Measurements from ENCODE around the gene BOC.

BOC gene

DNA sequence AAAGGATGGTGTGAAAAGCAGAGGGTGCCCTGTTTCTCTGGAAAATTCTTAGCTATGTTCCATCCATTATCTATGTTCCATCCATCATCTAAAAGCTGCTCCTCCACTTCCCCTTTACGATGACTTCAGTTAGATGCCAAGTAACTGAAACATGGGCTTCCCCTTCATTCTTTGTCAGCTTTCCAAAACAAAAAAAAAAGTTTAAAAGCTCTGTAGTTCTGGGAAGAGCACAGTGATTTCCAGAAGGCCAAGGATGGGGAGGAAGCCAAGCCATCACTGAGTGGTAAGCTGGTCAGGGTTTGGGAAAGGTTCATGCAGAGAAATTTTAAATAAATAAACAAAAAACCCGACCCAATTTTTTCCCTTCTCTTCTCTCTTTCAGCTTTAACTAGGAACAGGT is 118.4 kb downstream of the BOC start:
- no peak overlapping the region for H3K27ac ChIP-seq
- DNase-seq (ENCODE audit: low spot score): no peak
- H3K4me3 ChIP-seq: no peak overlapping the region
- TF ChIP-seq, protein P1, sequence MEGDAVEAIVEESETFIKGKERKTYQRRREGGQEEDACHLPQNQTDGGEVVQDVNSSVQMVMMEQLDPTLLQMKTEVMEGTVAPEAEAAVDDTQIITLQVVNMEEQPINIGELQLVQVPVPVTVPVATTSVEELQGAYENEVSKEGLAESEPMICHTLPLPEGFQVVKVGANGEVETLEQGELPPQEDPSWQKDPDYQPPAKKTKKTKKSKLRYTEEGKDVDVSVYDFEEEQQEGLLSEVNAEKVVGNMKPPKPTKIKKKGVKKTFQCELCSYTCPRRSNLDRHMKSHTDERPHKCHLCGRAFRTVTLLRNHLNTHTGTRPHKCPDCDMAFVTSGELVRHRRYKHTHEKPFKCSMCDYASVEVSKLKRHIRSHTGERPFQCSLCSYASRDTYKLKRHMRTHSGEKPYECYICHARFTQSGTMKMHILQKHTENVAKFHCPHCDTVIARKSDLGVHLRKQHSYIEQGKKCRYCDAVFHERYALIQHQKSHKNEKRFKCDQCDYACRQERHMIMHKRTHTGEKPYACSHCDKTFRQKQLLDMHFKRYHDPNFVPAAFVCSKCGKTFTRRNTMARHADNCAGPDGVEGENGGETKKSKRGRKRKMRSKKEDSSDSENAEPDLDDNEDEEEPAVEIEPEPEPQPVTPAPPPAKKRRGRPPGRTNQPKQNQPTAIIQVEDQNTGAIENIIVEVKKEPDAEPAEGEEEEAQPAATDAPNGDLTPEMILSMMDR (IDR thresholded peaks at IDR 0.05): no peak

DNA sequence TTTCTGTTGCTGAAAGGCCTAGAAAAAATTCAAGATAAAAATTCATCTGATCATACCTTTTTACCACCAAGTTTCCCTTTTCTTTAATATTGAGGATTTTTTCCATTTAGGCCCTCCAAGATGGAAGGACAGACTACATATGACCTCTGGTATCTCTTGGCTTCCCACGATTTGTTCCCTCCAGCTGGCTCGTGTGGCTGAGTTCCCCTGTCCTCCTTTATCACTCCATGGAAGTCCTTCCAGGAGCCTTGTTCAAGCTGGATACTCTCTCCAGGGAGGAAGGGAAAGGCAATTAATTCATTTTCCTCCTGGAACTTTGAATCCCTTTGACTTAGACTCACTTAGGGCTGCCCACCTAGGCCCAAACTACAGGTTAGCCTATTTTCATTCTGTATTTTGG is 119.4 kb downstream of the BOC start:
- no peak for DNase-seq (ENCODE audit: low spot score)
- Histone ChIP-seq H3K4me3 (no peak overlapping the region), H3K27ac (no peak overlapping the region)
- TF ChIP-seq, protein P1 (IDR thresholded peaks at IDR 0.05): no peak

DNA sequence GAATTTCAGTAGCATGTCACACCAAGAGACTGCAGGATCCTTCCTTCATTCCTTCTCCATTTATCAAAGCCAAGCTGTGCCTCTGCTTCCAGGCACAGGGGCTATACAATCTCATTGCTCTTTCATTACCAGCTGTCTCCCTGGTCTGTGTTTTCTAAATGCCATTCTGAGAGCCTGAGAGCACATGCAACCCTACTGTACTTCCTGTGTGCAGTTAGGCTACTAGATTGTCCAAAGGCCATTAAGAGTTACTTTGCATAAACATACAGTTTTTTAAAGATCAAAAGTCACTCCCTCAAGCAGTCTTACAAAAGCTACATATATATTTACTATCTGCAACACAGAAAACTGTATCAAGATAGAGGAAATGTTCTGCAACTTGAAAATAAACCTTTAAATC is 119.8 kb downstream of the BOC start:
- H3K4me3 ChIP-seq: no peak overlapping the region
- TF ChIP-seq, protein P1 (IDR thresholded peaks at IDR 0.05): no peak
- H3K27ac ChIP-seq: no peak overlapping the region
- DNase-seq (ENCODE audit: low spot score): no peak
